GM19035 (cell line): ENCODE measurements around the gene TXNL4A.
A peak's percentile ranks its signal among the peaks of the same experiment; 100 is the strongest.
"Not testable (repeated sequence)": the region's sequence is repeated elsewhere in the genome, so short reads cannot be mapped to it uniquely, and the experiment has no call there.

Experiments used
- ATAC-seq: cut with Tn5 transposase; IDR thresholded peaks from one replicate; pipeline ENCODE4 v1.9.1; 2021; ENCODE audit not compliant: unreplicated experiment

The TXNL4A gene, protein sequence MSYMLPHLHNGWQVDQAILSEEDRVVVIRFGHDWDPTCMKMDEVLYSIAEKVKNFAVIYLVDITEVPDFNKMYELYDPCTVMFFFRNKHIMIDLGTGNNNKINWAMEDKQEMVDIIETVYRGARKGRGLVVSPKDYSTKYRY

GRCh38 chr18:79988451-79989194, at the start of gene TXNL4A:
Gene TXNL4A (minus strand): TSS chr18:79988563. CDS start chr18:79988392, 171 bp downstream.
- peak; percentile 96 for ATAC-seq

DNA sequence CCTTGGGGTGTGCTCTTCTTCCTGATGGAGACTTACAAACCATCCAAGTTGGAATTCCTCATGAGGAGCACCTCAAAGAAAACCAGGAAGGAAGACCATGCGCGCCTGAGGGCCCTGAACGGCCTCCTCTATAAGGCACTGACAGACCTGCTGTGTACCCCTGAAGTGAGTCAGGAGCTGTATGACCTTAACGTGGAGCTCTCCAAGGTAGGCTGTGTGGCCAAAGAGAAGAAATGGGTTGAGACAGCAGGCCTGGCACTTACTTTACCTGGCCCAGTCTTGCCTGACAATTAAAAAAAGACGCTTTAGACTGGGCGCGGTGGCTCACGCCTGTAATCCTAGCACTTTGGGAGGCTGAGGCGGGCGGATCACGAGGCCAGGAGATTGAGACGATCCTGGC, 48.9 kb upstream of the TXNL4A start:
- ATAC-seq: no peak

DNA sequence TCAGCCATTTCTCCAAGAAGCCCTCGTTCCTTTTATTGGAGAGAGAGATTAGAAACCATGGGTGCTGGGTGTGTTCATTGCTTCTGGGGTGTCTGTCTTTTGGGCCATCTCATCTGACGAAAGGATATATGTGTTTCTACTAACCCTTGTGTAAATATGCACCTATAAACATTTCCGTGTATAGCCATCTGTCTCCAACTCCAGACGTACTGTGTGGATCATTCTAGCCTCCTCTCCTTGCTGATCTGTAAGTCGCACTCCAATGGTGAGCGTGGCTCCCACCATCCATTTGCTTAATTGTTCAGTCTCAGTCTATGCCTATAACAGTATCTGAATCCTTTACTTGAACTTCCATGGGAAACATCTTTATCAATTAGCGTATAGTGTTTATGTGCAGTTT, 47.6 kb upstream of the TXNL4A start:
- no peak for ATAC-seq

GRCh38 chr18:80034852-80035406, 46.6 kb upstream of the TXNL4A start:
- ATAC-seq: no peak

- peak; percentile 71 for ATAC-seq
Observed at GRCh38 chr18:80034068-80034851, 45.9 kb upstream of the TXNL4A start, which contains the start of gene RBFA. Gene RBFA (plus strand): TSS chr18:80034434. CDS start chr18:80034496, 62 bp downstream.

DNA sequence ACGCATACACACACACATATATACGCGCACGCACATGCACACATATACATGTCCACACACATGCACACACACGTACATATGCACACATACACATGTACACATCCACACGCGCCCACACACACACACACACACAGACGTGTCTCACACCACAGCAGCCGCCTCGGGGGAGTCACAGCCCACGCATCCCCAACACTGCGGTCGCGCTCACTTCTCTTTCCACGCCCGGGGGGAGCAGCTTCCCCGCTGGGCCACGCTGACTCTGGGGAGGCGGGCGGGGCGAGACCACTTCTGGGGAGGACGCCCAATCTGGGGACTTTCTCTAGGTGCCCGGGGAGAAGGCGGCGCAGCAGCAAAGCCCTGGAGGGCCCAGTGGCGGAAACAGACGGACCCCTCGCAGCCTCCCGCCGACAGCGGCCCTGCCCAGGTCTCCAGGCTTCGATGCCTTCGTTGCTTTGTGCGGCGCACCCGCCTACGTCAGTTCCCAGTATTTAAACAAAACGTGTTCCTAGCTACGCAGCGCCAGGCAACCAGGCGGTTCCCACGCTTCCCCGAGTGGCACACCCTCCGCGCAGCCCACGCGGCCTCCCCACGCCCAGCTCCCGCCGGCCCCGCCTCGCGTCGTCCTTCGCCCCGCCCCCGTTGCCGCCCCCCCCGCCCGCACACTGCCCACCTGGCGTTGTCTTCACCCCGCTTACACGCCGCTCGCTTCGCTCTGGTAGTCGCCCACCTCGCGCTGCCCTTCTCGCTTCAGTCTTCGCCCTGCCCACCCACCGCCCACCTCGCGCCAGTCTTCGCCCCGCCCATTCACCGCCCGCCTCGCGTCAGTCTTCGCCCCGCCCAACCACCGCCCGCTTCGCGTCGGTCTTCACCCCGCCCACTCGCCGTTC, 45.1 kb upstream of the TXNL4A start:
- no peak for ATAC-seq

DNA sequence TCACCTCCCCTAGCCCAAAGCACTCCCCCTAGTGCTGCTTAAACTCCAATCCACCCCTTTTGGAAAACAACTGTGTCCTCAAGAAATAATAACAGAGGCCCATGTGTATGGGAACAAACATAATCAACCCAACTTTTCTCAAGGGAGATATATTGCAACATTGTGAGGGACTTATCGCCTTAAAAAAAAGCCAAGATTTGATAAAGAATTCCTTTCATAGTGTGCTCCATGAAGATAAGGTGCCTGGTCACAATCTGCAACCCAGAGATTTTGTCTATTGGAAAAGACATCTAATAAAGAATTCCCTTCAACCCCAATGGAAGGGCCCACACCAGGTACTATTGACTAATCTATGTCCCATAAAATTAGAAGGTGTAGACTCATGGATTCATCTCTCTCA, 41.3 kb upstream of the TXNL4A start:
- ATAC-seq: no peak

GRCh38 chr18:80027719-80028118, 39.4 kb upstream of the TXNL4A start:
- not testable (repeated sequence) for ATAC-seq

- no peak for ATAC-seq
Observed at GRCh38 chr18:80026363-80026762, 38.0 kb upstream of the TXNL4A start.

GRCh38 chr18:80023173-80023572, 34.8 kb upstream of the TXNL4A start:
- no peak for ATAC-seq

- ATAC-seq: no peak
Observed at GRCh38 chr18:80022613-80023012, 34.2 kb upstream of the TXNL4A start.

- ATAC-seq: no peak
Observed at GRCh38 chr18:80012714-80013113, 24.4 kb upstream of the TXNL4A start.

GRCh38 chr18:80011496-80012137, 23.3 kb upstream of the TXNL4A start:
- not testable (repeated sequence) for ATAC-seq

DNA sequence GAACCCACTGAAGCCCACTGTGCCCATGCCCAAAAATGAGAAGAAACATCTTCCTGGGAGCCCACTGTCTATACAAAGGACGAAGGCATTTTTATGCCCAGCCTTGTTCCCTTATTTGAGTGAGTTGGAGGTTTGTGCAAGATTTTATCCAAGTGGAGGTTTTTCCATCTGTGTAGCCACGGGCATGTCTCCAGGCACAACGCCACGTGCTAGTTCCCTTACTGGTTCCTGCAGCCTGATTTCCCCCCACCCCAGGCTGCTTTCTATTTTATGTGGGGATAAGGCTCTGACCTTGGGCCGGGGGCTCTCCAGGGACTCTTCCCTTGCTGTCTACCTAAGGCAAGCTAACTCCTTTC, 22.2 kb upstream of the TXNL4A start:
- no peak for ATAC-seq

GRCh38 chr18:80009661-80010550, 21.5 kb upstream of the TXNL4A start:
- no peak for ATAC-seq

- no peak for ATAC-seq
Observed at GRCh38 chr18:80006724-80007123, 18.4 kb upstream of the TXNL4A start.

DNA sequence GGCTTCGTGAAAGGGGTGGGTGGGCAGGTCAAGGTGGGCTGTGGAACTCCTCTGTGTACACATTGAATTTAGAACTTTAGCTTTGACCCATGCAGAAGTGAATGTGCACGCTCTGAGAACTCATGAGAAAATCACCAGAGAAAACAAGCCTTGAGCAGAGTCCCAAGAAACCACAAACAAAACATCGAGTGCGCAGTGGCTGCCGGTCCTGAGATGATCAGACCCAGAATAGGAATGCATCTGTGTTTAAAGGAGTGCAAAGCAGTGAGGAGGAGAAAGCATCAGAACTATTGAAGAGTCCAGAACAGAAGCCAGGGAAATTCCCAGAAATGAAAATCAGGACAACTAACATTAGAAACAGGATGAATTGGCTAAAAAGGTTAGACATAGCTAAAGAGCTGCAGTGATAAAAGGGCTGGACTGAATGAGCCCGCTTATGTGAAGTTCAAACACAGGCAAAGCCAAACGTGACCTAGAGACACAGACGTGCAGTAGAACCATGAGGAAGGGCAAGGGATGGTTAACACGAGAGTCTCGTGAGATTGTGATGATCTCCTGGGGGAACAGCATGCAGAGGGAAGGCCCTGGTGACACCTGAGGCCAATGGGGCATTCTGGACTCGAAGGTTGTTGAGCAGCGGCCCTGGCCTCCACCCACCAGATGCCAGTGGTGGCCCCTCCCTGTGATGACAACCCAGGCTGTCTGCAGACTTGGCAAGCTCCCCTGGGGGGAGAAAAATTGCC, 16.4 kb upstream of the TXNL4A start:
- ATAC-seq: no peak

GRCh38 chr18:80002468-80002867, 14.1 kb upstream of the TXNL4A start:
- ATAC-seq: no peak
